Stimulated activated effector memory CD8-positive, alpha-beta T cell treated with anti-CD3 and anti-CD28 coated beads, Interleukin-12 subunit alpha, Interleukin-12 subunit beta, amount 100 ng/mL, for 72 hours (primary cell): Measurements from ENCODE around the gene MED13L.

Source experiments
- ATAC-seq: fragments of 150-1000 bp; cut with Tn5 transposase; 2 replicates; pipeline ENCODE4 v1.10.0; 2021
- DNase-seq, 2 donors: peaks; one replicate each; pipeline ENCODE4 v3.0.0; 2021 to 2022; ENCODE audit warnings: low spot score in 2 of 2
- H3K27ac Mint-ChIP-seq: one replicate; pipeline ENCODE4 v1.8.0; 2022; ENCODE audit warnings: mild to moderate bottlenecking, mixed read lengths
- H3K36me3 Mint-ChIP-seq: one replicate; pipeline ENCODE4 v1.8.0; 2022; ENCODE audit warnings: mild to moderate bottlenecking, mixed read lengths
- H3K4me1 Mint-ChIP-seq: one replicate; pipeline ENCODE4 v1.8.0; 2022; ENCODE audit warnings: mixed read lengths
- H3K4me3 Mint-ChIP-seq: one replicate; pipeline ENCODE4 v1.8.0; 2022; ENCODE audit warnings: mild to moderate bottlenecking, mixed read lengths
- H3K9me3 Mint-ChIP-seq: one replicate; pipeline ENCODE4 v1.8.0; 2022; ENCODE audit warnings: mixed read lengths

The MED13L gene

GRCh38 chr12:116019415-116019814, 258.1 kb downstream of the MED13L start:
- Mint-ChIP-seq H3K4me3 (no peak overlapping the region), H3K36me3 (peaks cover 56% of the 10 kb centered on the region), H3K9me3 (no peaks in the 10 kb centered on the region), H3K27ac (no peak overlapping the region), H3K4me1 (peaks cover 2% of the 10 kb centered on the region)
- no peak for ATAC-seq
- DNase-seq, result no peak

- Mint-ChIP-seq H3K4me1 (peaks cover 9% of the 10 kb centered on the region), H3K36me3 (peaks cover 67% of the 10 kb centered on the region), H3K27ac (no peak overlapping the region), H3K4me3 (no peak overlapping the region), H3K9me3 (no peaks in the 10 kb centered on the region)
- no peak for DNase-seq
- no peak for ATAC-seq
Observed at GRCh38 chr12:116018282-116018681, 259.2 kb downstream of the MED13L start.

GRCh38 chr12:116015525-116015924, 262.0 kb downstream of the MED13L start:
- peaks cover 81% of the 10 kb centered on the region for H3K36me3 Mint-ChIP-seq
- H3K4me3 Mint-ChIP-seq, result no peak overlapping the region
- peaks cover 9% of the 10 kb centered on the region for H3K4me1 Mint-ChIP-seq
- peak; percentile 61 for ATAC-seq
- H3K9me3 Mint-ChIP-seq, result no peaks in the 10 kb centered on the region
- DNase-seq, result no peak
- H3K27ac Mint-ChIP-seq, result no peak overlapping the region

- Mint-ChIP-seq H3K36me3 (peaks cover 81% of the 10 kb centered on the region), H3K4me3 (no peak overlapping the region), H3K27ac (no peak overlapping the region), H3K9me3 (no peaks in the 10 kb centered on the region), H3K4me1 (peaks cover 9% of the 10 kb centered on the region)
- no peak for ATAC-seq
- no peak for DNase-seq
Observed at GRCh38 chr12:116012757-116013156, 264.7 kb downstream of the MED13L start.

GRCh38 chr12:116011217-116011616, 266.3 kb downstream of the MED13L start:
- ATAC-seq, result no peak
- DNase-seq, result no peak
- no peaks in the 10 kb centered on the region for H3K9me3 Mint-ChIP-seq
- H3K4me1 Mint-ChIP-seq, result peaks cover 9% of the 10 kb centered on the region
- H3K4me3 Mint-ChIP-seq, result no peak overlapping the region
- no peak overlapping the region for H3K27ac Mint-ChIP-seq
- peaks cover 91% of the 10 kb centered on the region for H3K36me3 Mint-ChIP-seq

GRCh38 chr12:116010467-116010866, 267.0 kb downstream of the MED13L start:
- no peak overlapping the region for H3K4me3 Mint-ChIP-seq
- ATAC-seq (no peak), DNase-seq (no peak)
- H3K4me1 Mint-ChIP-seq, result peaks cover 9% of the 10 kb centered on the region
- peaks cover 97% of the 10 kb centered on the region for H3K36me3 Mint-ChIP-seq
- no peaks in the 10 kb centered on the region for H3K9me3 Mint-ChIP-seq
- H3K27ac Mint-ChIP-seq, result no peak overlapping the region

- ATAC-seq (no peak), DNase-seq (no peak)
- no peak overlapping the region for H3K4me3 Mint-ChIP-seq
- H3K36me3 Mint-ChIP-seq, result peaks cover 93% of the 10 kb centered on the region
- H3K9me3 Mint-ChIP-seq, result no peaks in the 10 kb centered on the region
- peaks cover 9% of the 10 kb centered on the region for H3K4me1 Mint-ChIP-seq
- H3K27ac Mint-ChIP-seq, result no peak overlapping the region
Observed at GRCh38 chr12:116009805-116010204, 267.7 kb downstream of the MED13L start.

GRCh38 chr12:116006141-116006540, 271.4 kb downstream of the MED13L start:
- Mint-ChIP-seq H3K27ac (no peak overlapping the region), H3K36me3 (peaks cover 90% of the 10 kb centered on the region), H3K9me3 (no peaks in the 10 kb centered on the region), H3K4me3 (no peak overlapping the region), H3K4me1 (peaks cover 6% of the 10 kb centered on the region)
- ATAC-seq, result no peak
- no peak for DNase-seq

- Mint-ChIP-seq H3K9me3 (no peaks in the 10 kb centered on the region), H3K4me3 (no peak overlapping the region), H3K36me3 (peaks cover 70% of the 10 kb centered on the region), H3K4me1 (peaks cover 6% of the 10 kb centered on the region), H3K27ac (peak overlapping the region; percentile 23)
- no peak for DNase-seq
- ATAC-seq, result no peak
Observed at GRCh38 chr12:116002890-116003536, 274.5 kb downstream of the MED13L start.

GRCh38 chr12:116000252-116000651, 277.2 kb downstream of the MED13L start:
- ATAC-seq, result no peak
- H3K4me1 Mint-ChIP-seq, result peaks cover 6% of the 10 kb centered on the region

GRCh38 chr12:115999582-115999981, 277.9 kb downstream of the MED13L start:
- H3K4me3 Mint-ChIP-seq, result no peak overlapping the region
- no peaks in the 10 kb centered on the region for H3K9me3 Mint-ChIP-seq
- no peak overlapping the region for H3K27ac Mint-ChIP-seq
- peaks cover 74% of the 10 kb centered on the region for H3K36me3 Mint-ChIP-seq
- ATAC-seq (no peak), DNase-seq (no peak)
- peaks cover 6% of the 10 kb centered on the region for H3K4me1 Mint-ChIP-seq

More at GRCh38 chr12:116000252-116000651, 277.2 kb downstream of the MED13L start:
- Mint-ChIP-seq H3K9me3 (no peaks in the 10 kb centered on the region), H3K36me3 (peaks cover 70% of the 10 kb centered on the region), H3K4me3 (no peak overlapping the region), H3K27ac (peak overlapping the region; percentile 29)
- DNase-seq, result no peak

- H3K4me3 Mint-ChIP-seq, result no peak overlapping the region
Observed at GRCh38 chr12:115998794-115999478, 278.6 kb downstream of the MED13L start.

GRCh38 chr12:115998119-115998633, 279.3 kb downstream of the MED13L start:
- no peak overlapping the region for H3K4me3 Mint-ChIP-seq
- ATAC-seq (no peak), DNase-seq (no peak)
- H3K27ac Mint-ChIP-seq, result no peak overlapping the region
- H3K4me1 Mint-ChIP-seq, result no peaks in the 10 kb centered on the region
- H3K36me3 Mint-ChIP-seq, result peaks cover 77% of the 10 kb centered on the region
- H3K9me3 Mint-ChIP-seq, result no peaks in the 10 kb centered on the region

More at GRCh38 chr12:115998794-115999478, 278.6 kb downstream of the MED13L start:
- H3K4me1 Mint-ChIP-seq, result peaks cover 1% of the 10 kb centered on the region
- H3K9me3 Mint-ChIP-seq, result no peaks in the 10 kb centered on the region
- no peak for DNase-seq
- H3K27ac Mint-ChIP-seq, result no peak overlapping the region
- no peak for ATAC-seq
- peaks cover 75% of the 10 kb centered on the region for H3K36me3 Mint-ChIP-seq

- ATAC-seq (no peak), DNase-seq (no peak)
- H3K4me3 Mint-ChIP-seq, result no peak overlapping the region
- H3K36me3 Mint-ChIP-seq, result peaks cover 72% of the 10 kb centered on the region
- H3K4me1 Mint-ChIP-seq, result peaks cover 17% of the 10 kb centered on the region
- no peaks in the 10 kb centered on the region for H3K9me3 Mint-ChIP-seq
- no peak overlapping the region for H3K27ac Mint-ChIP-seq
Observed at GRCh38 chr12:115993737-115994136, 283.8 kb downstream of the MED13L start.

- ATAC-seq (no peak), DNase-seq (no peak)
- Mint-ChIP-seq H3K4me3 (no peak overlapping the region), H3K9me3 (no peaks in the 10 kb centered on the region), H3K27ac (peak overlapping the region; percentile 7), H3K4me1 (peaks cover 21% of the 10 kb centered on the region), H3K36me3 (peaks cover 64% of the 10 kb centered on the region)
Observed at GRCh38 chr12:115990241-115990640, 287.3 kb downstream of the MED13L start.
